Right lobe of liver (tissue), 6 donors: Measurements from ENCODE around the gene MAGI1. TPM values are rescaled to one million over a fixed set of nuclear protein-coding genes. Genes with fewer than 3 reads are reported as not detected.

Experiments
- ATAC-seq, 4 donors: fragments of 200-7000 bp; cut with Tn5 transposase; one replicate each; pipeline ENCODE4 v1.9.1; 2020; ENCODE audit warnings: mild to moderate bottlenecking in 4 of 4, moderate library complexity in 4 of 4
- DNase-seq, 3 donors: peaks; one replicate each; pipeline ENCODE4 v3.0.0-alpha.2; 2020
- H3K27ac ChIP-seq, 3 donors: fragments of 200-600 bp; one replicate each; pipeline ENCODE4 v1.8.0; 2022
- H3K27me3 ChIP-seq, 2 donors: fragments of 200-600 bp; one replicate each; pipeline ENCODE4 v1.8.0; 2022
- H3K36me3 ChIP-seq, 4 donors: fragments of 200-600 bp; sonication (generic) in 1 of 4; one replicate each; pipeline versions ENCODE4 v1.5.1 to v1.8.0; 2017 to 2022; ENCODE audit warnings: control low read depth in 1 of 4
- H3K4me1 ChIP-seq, 4 donors: fragments of 200-600 bp; sonication (generic) in 1 of 4; one replicate each; pipeline versions ENCODE4 v1.5.1 to v1.8.0; 2017 to 2022; ENCODE audit warnings: control low read depth in 1 of 4
- H3K4me3 ChIP-seq, 3 donors: fragments of 200-600 bp; one replicate each; pipeline ENCODE4 v1.8.0; 2022
- H3K9me3 ChIP-seq, 4 donors: fragments of 200-600 bp; sonication (generic) in 1 of 4; one replicate each; pipeline versions ENCODE4 v1.5.1 to v1.8.0; 2017 to 2022; ENCODE audit warnings: control low read depth in 1 of 4
- CTCF ChIP-seq, 4 donors: fragments of 200-600 bp in 3 of 4; fragments of 450-650 bp in 1 of 4; IDR thresholded peaks; one replicate each; pipeline versions ENCODE4 v1.5.1 to v1.8.0; 2016 to 2022; ENCODE audit warnings: antibody characterized with exemption in 4 of 4, mild to moderate bottlenecking in 2 of 4
- POLR2A ChIP-seq: fragments of 450-650 bp; IDR thresholded peaks from one replicate; pipeline ENCODE4 v1.6.1; 2017; ENCODE audit warnings: antibody characterized with exemption, mild to moderate bottlenecking
- WGBS: methylation state at CpG from one replicate; pipeline ENCODE4 v1.1.6; 2018; ENCODE audit warnings: low coverage, low lambda C conversion rate; ENCODE audit not compliant: insufficient coverage; ENCODE audit errors: missing lambda C conversion rate; 5-methylcytosine and 5-hydroxymethylcytosine counted together
- intact Hi-C, 2 donors: fragments of 100-400 bp; cut with DNase I; formaldehyde crosslinking; loops; one replicate each; pipeline versions ENCODE4 v1.11.2 to v1.14.1; 2022
- total RNA-seq, 6 experiments: library from RNA; depleted of rRNA in 2 of 6; stranded (reverse); fragments of >200 nt in 2 of 6; fragmentation: NEBNext Ultra II Directional in 3 of 6; extraction: Animal tissue kit (Norgen Biotek cat#: 25700) in 3 of 6; gene quantifications; one replicate each; pipeline versions ENCODE4 v1.1.0 to v1.2.4, GENCODE V29; 2016 to 2023
- donor health status: DM: no; HTN: yes; CAD: no.
- donor health status: DM: no; HTN: no; CAD: no.
- donor health status: DM: no; HTN: no; CAD: no.
- donor health status: DM: no; HTN: yes; CAD: no.
- donor health status: DM: no; HTN: yes; CAD: no.

The MAGI1 gene
- total RNA-seq, 6 experiments from 2014 or later = 22.6 to 37.7 (median 26.9) TPM

GRCh38 chr3:66017084-66017483 lies 21.6 kb downstream of the MAGI1 start:
- no peaks in the 10 kb centered on the region for H3K9me3 ChIP-seq
- H3K27ac ChIP-seq = no peak overlapping the region
- TF ChIP-seq POLR2A = no peak
- no peak for TF ChIP-seq CTCF (IDR thresholded peaks at IDR 0.05)
- H3K4me1 ChIP-seq = peaks cover 0 to 17% (median 9%) of the 10 kb centered on the region in 4 donors
- no peaks in the 10 kb centered on the region for H3K27me3 ChIP-seq
- ATAC-seq (no peak), DNase-seq (no peak)
- H3K4me3 ChIP-seq = no peak overlapping the region
- 75% methylated on average over 6 of the region's 16 CpGs for WGBS
- intact Hi-C loops = no loop called here
- H3K36me3 ChIP-seq = no peaks in the 10 kb centered on the region

- peaks cover 0 to 28% (median 12%) of the 10 kb centered on the region in 4 donors for H3K4me1 ChIP-seq
- H3K27ac ChIP-seq = no peak overlapping the region
Observed at GRCh38 chr3:66015841-66016240, 22.9 kb downstream of the MAGI1 start.

GRCh38 chr3:66014651-66015050 lies 24.1 kb downstream of the MAGI1 start:
- Histone ChIP-seq H3K4me1 (peaks cover 0 to 33% (median 16%) of the 10 kb centered on the region in 4 donors), H3K27me3 (no peaks in the 10 kb centered on the region), H3K36me3 (no peaks in the 10 kb centered on the region), H3K4me3 (no peak overlapping the region), H3K27ac (peak overlapping the region in 1 of 3 donors; percentile 3), H3K9me3 (no peaks in the 10 kb centered on the region)
- ATAC-seq = no peak
- DNase-seq = no peak
- intact Hi-C loops = no loop called here
- 81% methylated on average over 2 of the region's 2 CpGs for WGBS
- TF ChIP-seq POLR2A = no peak

More at GRCh38 chr3:66015841-66016240, 22.9 kb downstream of the MAGI1 start:
- 95% methylated on average over 4 of the region's 4 CpGs for WGBS
- no peak overlapping the region for H3K4me3 ChIP-seq
- intact Hi-C loops = no loop called here
- H3K27me3 ChIP-seq = no peaks in the 10 kb centered on the region
- TF ChIP-seq POLR2A (no peak), CTCF (IDR thresholded peaks at IDR 0.05) (no peak)
- ATAC-seq (no peak), DNase-seq (no peak)
- no peaks in the 10 kb centered on the region for H3K9me3 ChIP-seq
- H3K36me3 ChIP-seq = no peaks in the 10 kb centered on the region

GRCh38 chr3:66014056-66014455 lies 24.7 kb downstream of the MAGI1 start:
- TF ChIP-seq CTCF (IDR thresholded peaks at IDR 0.05) = no peak
- no peak for TF ChIP-seq POLR2A
- 50% methylated on average over 2 of the region's 2 CpGs for WGBS
- H3K4me3 ChIP-seq = no peak overlapping the region
- DNase-seq (no peak), ATAC-seq (no peak)
- no peaks in the 10 kb centered on the region for H3K9me3 ChIP-seq
- peaks cover 0 to 39% (median 19%) of the 10 kb centered on the region in 4 donors for H3K4me1 ChIP-seq
- H3K27me3 ChIP-seq = no peaks in the 10 kb centered on the region
- H3K27ac ChIP-seq = peak overlapping the region in 1 of 3 donors; percentile 3
- intact Hi-C loops = no loop called here
- H3K36me3 ChIP-seq = no peaks in the 10 kb centered on the region

GRCh38 chr3:66012711-66013110 lies 26.0 kb downstream of the MAGI1 start:
- Histone ChIP-seq H3K36me3 (no peaks in the 10 kb centered on the region), H3K9me3 (no peaks in the 10 kb centered on the region), H3K27ac (peak overlapping the region in 1 of 3 donors; percentile 75), H3K27me3 (no peaks in the 10 kb centered on the region), H3K4me3 (no peak overlapping the region), H3K4me1 (peaks cover 0 to 43% (median 23%) of the 10 kb centered on the region in 4 donors)
- intact Hi-C loops = no loop called here
- no peak for TF ChIP-seq POLR2A
- no peak for TF ChIP-seq CTCF (IDR thresholded peaks at IDR 0.05)
- ATAC-seq = no peak
- no peak for DNase-seq
- 60% methylated on average over 2 of the region's 2 CpGs for WGBS
